GM12801 (cell line): ENCODE results near the gene CADM1.

Source experiments
- TF ChIP-seq, protein P1 (sequence below): IDR thresholded peaks from one replicate; pipeline ENCODE4 v1.5.1; 2011; ENCODE audit warnings: control low read depth; ENCODE audit not compliant: insufficient read length; ENCODE audit errors: extremely low read depth

CADM1 gene

DNA sequence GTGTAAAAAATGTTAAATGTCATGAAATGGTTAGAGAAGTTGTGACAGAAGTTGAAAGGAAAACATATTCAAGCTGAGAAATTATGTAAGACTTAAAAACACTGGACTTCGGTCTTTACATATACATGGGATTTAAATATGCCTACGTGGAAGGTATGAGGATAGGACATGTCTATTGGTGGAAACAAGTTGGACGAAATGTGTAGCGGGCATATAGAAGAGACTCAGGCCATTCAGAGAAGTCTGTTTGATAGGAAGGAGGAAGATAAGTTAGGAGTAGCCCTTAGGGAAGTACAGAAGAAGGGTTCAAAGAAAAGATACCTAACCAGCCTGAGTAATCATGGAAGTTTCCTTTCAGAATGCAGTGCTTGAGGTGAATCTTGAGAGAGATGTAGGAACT lies 14.7 kb downstream of the CADM1 start:
- TF ChIP-seq, protein P1, sequence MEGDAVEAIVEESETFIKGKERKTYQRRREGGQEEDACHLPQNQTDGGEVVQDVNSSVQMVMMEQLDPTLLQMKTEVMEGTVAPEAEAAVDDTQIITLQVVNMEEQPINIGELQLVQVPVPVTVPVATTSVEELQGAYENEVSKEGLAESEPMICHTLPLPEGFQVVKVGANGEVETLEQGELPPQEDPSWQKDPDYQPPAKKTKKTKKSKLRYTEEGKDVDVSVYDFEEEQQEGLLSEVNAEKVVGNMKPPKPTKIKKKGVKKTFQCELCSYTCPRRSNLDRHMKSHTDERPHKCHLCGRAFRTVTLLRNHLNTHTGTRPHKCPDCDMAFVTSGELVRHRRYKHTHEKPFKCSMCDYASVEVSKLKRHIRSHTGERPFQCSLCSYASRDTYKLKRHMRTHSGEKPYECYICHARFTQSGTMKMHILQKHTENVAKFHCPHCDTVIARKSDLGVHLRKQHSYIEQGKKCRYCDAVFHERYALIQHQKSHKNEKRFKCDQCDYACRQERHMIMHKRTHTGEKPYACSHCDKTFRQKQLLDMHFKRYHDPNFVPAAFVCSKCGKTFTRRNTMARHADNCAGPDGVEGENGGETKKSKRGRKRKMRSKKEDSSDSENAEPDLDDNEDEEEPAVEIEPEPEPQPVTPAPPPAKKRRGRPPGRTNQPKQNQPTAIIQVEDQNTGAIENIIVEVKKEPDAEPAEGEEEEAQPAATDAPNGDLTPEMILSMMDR = no peak

DNA sequence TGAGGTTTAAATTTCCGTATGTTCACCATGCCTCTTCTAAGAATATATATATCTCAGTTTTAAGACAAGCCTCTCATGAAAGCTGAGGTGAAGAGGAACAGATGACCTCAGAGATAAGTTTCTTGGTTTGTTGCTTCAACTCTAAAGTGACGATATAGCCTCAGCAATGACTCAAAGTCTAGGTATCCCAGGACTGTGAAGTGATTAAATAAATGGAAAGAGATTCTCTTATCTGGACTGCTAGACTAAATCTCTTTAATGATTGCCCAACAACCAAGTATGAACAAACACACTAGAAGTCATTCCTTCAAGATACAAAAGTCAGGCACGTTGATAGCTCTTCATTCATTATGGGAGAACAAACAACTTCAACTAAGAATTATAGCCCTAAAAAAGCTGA lies 15.3 kb downstream of the CADM1 start:
- TF ChIP-seq, protein P1 = no peak

DNA sequence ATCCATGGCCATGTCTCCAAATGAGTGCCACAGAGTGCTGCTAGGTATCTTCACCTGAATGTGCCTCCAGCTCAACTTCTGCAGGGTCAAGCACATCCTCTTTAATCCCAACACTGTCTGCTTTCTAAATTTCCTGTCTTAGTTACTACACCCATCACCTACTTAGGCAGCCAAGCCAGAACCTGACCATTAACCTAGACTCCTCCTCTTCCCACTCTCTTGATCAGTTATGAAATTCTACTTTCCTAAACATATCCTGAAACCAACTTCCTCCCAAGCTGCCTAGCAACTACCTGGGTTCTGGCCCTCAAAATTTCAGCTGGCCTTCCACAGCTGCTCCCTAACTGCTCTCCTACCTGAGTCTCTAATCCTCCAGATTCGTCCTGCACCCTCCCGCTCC lies 22.7 kb downstream of the CADM1 start:
- TF ChIP-seq, protein P1 = no peak

DNA sequence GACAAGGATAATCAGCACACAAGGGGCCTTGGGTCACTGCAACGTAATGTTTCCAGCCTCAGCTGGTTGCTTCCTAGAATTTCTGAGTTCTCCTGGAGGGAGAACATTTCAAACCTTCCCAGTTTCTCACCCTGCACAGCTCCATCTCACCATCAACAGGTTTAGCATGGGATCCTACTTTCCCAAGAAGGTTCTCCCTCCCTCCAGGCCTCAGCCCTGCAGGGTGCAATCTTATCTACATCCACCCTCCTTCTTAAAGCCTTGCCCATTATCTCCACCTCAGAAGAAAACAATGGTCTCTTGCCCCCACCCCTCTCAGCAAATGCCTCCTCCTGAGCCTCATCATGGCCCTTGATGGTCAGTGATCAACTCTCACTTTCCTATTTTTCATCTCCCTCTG lies 23.6 kb downstream of the CADM1 start:
- TF ChIP-seq, protein P1 = no peak

DNA sequence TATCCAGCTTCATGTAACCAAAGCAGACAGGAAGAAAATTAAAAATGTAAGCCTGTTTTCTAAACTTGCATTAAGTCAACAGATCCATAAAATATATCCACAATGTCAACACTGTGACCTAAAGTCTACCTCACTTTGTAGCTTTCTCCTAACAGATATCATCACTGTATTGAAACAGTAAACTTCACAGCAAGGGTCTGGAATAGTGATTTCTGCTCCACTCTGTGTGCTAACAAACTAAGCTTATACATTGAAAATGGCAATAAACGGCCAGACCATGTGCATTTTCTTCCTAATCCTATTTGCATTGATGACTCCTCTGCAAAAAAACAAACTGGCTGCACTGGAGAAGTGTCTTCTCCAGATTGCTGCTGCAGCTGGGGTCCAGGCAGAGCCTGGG lies 26.8 kb downstream of the CADM1 start:
- TF ChIP-seq, protein P1 = no peak

DNA sequence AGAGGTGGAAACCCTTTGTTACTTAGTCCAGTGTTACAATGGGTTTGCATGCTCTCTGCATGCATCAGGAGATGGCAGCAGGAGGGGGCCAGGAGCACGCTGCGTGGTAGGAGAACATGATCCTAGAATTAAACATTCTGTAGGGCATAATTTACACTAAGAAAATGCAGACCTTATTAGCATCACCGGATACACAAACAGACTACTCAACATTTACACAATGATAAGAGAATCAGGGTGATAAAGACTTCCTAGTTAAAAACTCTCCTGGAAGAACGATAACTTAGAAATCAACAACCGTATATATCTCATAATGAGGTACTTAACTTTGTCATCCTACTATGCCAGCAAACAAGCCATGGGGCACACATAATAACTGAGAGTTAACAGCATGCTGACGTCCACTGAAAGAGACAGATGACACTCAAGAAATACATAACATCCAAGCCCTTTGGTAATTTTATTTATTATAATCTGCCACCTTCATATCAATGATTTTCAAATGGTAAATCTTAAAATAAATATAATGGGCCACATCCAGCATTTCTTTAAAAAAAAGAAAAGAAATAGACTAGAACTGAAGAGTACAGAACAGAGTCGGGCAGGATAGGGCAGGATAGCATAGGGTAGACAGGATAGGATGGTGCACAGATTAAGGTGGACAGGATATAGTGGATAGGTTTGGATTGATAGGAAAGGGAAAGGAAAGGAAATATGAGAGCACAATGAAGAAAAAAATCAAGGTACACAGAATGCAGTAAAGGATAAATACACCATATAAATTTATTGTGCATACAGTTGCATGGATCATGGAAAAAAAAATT lies 27.5 kb downstream of the CADM1 start:
- TF ChIP-seq, protein P1 = no peak

DNA sequence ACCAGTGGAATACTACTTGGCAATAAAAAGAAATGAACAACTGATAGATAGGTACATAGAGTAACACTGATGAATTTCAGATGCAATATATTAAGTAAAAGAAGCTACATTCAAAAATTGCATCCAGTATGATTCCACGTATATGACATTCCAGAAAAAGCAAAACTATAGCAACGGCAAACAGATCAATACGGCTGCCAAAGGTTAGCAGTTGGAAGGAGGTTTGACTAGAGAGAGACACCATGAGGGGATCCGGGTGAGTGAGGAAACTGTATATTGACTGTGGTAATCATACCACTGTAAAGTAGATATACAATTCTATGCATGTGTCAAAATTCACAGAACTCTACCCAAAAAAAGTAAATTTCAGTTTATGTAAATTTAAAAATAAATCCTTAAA lies 28.7 kb downstream of the CADM1 start:
- TF ChIP-seq, protein P1 = no peak
